ENCODE results near the gene SELENOH.
A peak's percentile ranks its signal among the peaks of the same experiment; 100 is the strongest.

The SELENOH gene

DNA sequence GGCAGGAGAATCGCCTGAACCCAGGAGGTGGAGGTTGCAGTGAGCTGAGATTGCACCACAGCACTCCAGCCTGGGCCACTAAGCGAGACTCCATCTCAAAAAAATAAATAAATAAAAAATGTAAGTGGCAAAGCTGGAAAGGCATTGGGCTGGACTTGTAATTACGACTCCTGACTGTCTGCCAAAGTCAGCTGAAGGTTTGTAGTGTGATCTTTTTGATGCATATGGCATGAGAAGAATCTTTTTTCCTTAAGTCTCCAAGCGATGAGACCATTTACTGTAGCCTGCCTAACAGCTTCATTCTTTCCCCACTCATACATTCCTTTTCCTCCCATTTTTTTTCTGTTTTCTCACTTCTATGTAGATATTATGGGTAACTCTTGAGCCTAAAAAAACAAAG is 45.1 kb downstream of the SELENOH start:
- DNase-seq, result no peak

DNA sequence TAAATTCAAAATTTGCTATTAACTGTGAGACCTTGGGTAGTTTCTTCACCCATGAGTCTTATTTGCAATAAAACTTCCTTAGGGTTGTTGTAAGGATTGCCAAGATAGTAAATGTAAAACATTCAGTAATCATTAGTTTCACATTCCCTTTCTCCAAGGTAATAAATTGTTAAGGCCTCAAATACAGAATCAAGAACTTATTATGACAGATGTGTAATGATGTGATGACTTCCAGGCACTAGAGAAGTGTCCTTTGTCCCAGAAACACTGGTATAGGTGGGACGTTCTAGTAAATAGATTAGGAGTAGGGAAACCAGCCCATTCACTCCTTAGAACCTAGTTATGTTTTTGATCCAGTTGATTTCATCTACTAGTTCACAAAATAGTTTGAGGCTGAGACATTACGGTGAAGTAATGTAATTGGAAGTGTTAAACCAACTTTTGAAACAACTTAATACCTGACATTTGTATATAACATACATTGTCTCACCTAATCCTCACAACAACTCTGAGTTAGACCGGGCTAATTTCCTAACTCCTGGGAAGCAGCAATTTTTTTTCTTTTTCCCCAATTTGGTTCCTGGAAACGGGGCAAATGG is 45.8 kb downstream of the SELENOH start:
- DNase-seq, result no peak

DNA sequence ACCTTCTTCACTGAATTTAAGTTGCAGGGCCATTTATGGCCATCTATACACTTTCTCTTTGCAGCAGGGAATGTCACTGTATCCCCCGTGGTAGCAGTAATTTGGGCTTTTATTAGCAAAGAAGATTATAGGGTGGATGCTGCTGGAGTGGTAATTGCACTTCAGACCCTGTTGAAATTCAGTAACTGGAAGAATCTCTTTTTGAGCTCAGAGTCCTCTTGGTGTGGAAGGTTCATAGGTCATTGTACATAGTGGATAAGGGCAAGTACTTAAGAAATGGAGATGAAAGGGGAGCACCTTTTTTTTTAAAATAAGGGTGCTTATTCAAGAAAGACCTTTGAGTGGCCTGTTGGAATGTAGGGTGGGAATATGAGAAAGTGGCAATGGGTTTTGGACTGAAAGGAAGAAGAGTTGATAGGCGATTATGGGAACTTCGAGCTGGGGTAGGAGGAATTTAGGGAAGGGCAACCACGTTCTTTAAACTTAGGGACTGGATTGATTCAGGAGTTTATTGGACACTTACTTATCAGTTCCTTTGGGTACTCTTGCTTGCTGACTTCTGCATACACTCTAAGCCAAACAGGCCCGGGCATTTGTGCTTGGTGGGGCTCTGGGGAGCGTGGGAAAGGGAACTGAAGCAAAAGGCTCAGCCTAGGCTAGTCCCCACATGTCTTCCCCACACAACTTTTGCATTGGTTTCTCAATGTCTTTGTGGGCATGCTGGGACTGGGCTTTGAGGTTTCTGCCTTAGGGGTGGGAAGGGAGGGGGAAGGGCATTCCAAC is 46.8 kb downstream of the SELENOH start:
- no peak for DNase-seq

DNA sequence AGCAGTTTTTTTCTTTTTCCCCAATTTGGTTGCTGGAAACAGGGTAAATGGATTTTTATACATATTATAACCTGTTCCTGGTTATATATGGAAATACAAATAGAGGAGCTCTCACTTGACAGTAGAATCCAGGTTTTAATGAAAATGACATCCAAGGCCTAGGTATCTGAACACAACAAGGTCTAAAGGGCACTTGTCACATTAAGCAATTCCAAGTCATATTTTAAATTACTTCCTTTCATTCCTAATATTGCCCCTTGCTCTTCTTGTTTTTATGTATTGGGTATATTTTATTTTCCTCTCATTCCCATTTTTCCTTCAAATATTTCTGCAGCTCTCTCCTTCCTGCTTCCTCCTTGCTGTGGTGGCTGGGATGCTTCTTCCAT is 47.4 kb downstream of the SELENOH start:
- DNase-seq, result no peak

DNA sequence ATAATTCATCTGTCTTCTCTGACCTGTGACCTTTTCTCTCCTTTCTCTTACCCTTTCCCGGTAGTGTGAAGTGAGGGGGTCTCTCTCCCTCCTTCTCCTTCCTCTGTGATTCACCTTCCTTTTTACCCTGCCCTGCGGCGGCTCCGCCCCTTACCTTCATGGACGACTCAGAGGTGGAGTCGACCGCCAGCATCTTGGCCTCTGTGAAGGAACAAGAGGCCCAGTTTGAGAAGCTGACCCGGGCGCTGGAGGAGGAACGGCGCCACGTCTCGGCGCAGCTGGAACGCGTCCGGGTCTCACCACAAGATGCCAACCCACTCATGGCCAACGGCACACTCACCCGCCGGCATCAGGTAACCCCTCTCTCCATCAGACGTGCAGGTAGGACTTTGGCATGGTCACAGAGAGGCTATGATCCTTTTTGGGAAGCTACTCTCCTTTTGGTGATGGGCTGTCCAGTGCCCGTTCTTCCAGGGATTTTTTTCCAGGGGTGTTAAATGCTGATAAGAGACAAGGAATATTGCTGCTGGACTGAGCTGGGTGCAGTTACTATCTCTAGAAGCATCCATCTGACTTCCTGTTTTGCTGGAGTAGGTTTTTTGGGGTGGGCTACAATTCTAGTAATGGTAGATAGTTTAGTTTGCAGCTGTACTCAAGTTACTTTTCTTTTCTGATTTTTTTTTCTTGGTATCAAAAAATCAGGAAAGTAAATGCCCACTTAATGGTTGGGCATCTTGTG is 50.2 kb downstream of the SELENOH start:
- no peak for DNase-seq

DNA sequence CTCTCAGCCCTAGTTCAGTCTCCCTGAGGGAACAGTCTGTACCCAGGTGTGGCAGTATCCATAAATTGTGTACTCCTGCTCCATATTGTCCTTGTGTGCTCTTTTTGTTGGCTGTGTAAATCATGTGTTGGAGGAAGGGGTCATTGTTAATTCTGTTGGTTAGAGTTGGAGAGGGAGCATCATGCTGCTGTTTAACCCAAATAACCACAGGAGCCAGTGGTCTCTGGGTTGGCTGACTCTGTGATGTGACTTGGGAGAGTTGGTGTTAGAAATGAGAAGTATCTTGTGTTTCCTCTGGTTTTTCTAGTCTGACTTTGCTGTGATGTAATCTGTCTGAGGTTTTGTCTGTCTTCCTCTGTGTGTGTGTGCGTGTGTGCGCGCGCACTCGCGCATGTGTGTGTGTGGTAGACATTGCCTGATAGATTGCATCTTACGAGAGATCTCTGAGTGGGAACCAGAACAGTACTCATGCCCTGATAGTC is 50.8 kb downstream of the SELENOH start:
- DNase-seq, result peak; percentile 82

DNA sequence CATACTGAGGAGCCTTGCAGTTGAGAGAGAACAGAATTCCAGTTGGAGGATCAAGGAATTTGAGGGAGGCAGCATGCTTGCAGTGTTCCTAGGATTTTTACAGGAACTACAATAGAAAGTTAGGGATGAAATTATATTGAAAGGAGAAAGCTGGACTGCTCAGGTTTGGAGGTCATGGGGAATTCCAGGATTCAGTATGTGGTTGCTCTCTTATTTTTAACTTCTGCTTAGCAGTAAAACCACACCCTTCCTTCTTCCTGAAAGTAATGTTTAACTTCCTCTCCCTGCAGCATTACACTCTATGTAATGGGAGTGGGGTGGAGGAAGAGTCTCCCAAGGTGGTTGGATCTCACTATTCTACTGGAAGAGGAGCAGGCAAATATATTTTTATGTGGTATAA is 51.6 kb downstream of the SELENOH start:
- DNase-seq, result no peak
